ENCODE data around the gene NECTIN3. TPM values are rescaled to one million over a fixed set of nuclear protein-coding genes. Genes with fewer than 3 reads are reported as not detected.

NECTIN3 gene
- total RNA-seq, 2 donors from 2014 or later, result 6.3 to 6.4 TPM

- DNase-seq, result no peak
- no peak for ATAC-seq
- Mint-ChIP-seq H3K27ac (no peak overlapping the region), H3K36me3 (ENCODE audit: low read depth) (no peaks in the 10 kb centered on the region), H3K4me1 (peaks cover 26% of the 10 kb centered on the region), H3K27me3 (no peaks in the 10 kb centered on the region), H3K4me3 (no peak overlapping the region)
- H3K9me3 ChIP-seq (ENCODE audit: control insufficient read depth, low read length, poor library complexity, severe bottlenecking), result no peaks in the 10 kb centered on the region
Measured at GRCh38 chr3:111237946-111238345, 166.3 kb downstream of the NECTIN3 start.

- Mint-ChIP-seq H3K4me3 (peak overlapping the region; percentile 39), H3K27ac (peak overlapping the region; percentile 19), H3K4me1 (peaks cover 26% of the 10 kb centered on the region), H3K27me3 (no peaks in the 10 kb centered on the region), H3K36me3 (ENCODE audit: low read depth) (no peaks in the 10 kb centered on the region)
- H3K9me3 ChIP-seq (ENCODE audit: control insufficient read depth, low read length, poor library complexity, severe bottlenecking), result no peaks in the 10 kb centered on the region
- DNase-seq, result no peak
- ATAC-seq, result peak; percentile 91
Measured at GRCh38 chr3:111238885-111239284, 167.3 kb downstream of the NECTIN3 start.

- Mint-ChIP-seq H3K4me1 (peaks cover 28% of the 10 kb centered on the region), H3K27ac (no peak overlapping the region), H3K36me3 (ENCODE audit: low read depth) (no peaks in the 10 kb centered on the region), H3K27me3 (no peaks in the 10 kb centered on the region), H3K4me3 (no peak overlapping the region)
- ATAC-seq (no peak), DNase-seq (no peak)
- no peaks in the 10 kb centered on the region for H3K9me3 ChIP-seq (ENCODE audit: control insufficient read depth, low read length, poor library complexity, severe bottlenecking)
Measured at GRCh38 chr3:111241960-111242359, 170.3 kb downstream of the NECTIN3 start.

All from T-helper 17 cell (primary cell).